Spinal cord (tissue), 10 donors: ENCODE results near the gene ZCRB1. TPM values are rescaled to one million over a fixed set of nuclear protein-coding genes. Genes with fewer than 3 reads are reported as not detected.
"Not testable (repeated sequence)": the region's sequence is repeated elsewhere in the genome, so short reads cannot be mapped to it uniquely, and the experiment has no call there.

Experiments
- DNase-seq, 6 donors: peaks; one replicate each; pipeline versions ENCODE4 v3.0.0 to v3.0.0-alpha.2; 2013 to 2015; ENCODE audit warnings: low spot score in 6 of 6, low read depth in 4 of 6
- H3K27ac ChIP-seq: one replicate; pipeline ENCODE4 v1.5.1; 2013; ENCODE audit warnings: low read depth, low read length, control low read depth
- H3K27me3 ChIP-seq: one replicate; pipeline ENCODE4 v1.6.1; 2013; ENCODE audit warnings: low read length; ENCODE audit not compliant: control insufficient read depth, insufficient read depth
- H3K36me3 ChIP-seq: one replicate; pipeline ENCODE4 v1.6.1; 2013; ENCODE audit warnings: low read length; ENCODE audit not compliant: control insufficient read depth, insufficient read depth
- H3K4me1 ChIP-seq: one replicate; pipeline ENCODE4 v1.6.1; 2013; ENCODE audit warnings: low read length; ENCODE audit not compliant: control insufficient read depth, insufficient read depth
- H3K4me3 ChIP-seq: one replicate; pipeline ENCODE4 v1.5.1; 2013; ENCODE audit warnings: low read depth, low read length, control low read depth
- H3K9me3 ChIP-seq: one replicate; pipeline ENCODE4 v1.6.1; 2013; ENCODE audit warnings: low read length; ENCODE audit not compliant: control insufficient read depth, insufficient read depth
- WGBS: methylation state at CpG from one replicate; pipeline ENCODE4 v1.1.5; 2013; ENCODE audit warnings: missing lambda C conversion rate; ENCODE audit not compliant: insufficient coverage; 5-methylcytosine and 5-hydroxymethylcytosine counted together
- polyA plus RNA-seq, 2 donors: library from polyadenylated mRNA; unstranded; fragments of 120-200 nt; gene quantifications; one replicate each; pipeline ENCODE4 v1.2.1, GENCODE V29; 2013; ENCODE audit not compliant: insufficient read length in 2 of 2
- total RNA-seq, 2 donors: library from RNA; depleted of rRNA in 1 of 2; stranded (reverse); fragments of 120-200 nt in 1 of 2; fragments of >200 nt in 1 of 2; gene quantifications; one replicate each; pipeline versions ENCODE4 v1.2.3 to v1.2.4, GENCODE V29; 2013 to 2014
- donor health status: healthy.

ZCRB1 gene
- total and polyA plus RNA-seq, 4 donors, result 22.8 to 93.1 (median 84.9) TPM

- WGBS, result 96% methylated on average over 4 of the region's 6 CpGs
These were observed 35.0 kb upstream of the ZCRB1 start for GRCh38 chr12:42360747-42361403.

GRCh38 chr12:42356344-42356743, 30.4 kb upstream of the ZCRB1 start:
- WGBS, result no CpG with 5 or more reads among the region's 2 CpGs

More at GRCh38 chr12:42360747-42361403, 35.0 kb upstream of the ZCRB1 start:
- Histone ChIP-seq H3K27ac (no peak overlapping the region), H3K9me3 (no peaks in the 10 kb centered on the region), H3K36me3 (no peaks in the 10 kb centered on the region), H3K4me3 (no peak overlapping the region), H3K4me1 (no peaks in the 10 kb centered on the region), H3K27me3 (no peaks in the 10 kb centered on the region)
- DNase-seq, result no peak

GRCh38 chr12:42350021-42350407, 24.1 kb upstream of the ZCRB1 start:
- H3K9me3 ChIP-seq, H3K4me3 ChIP-seq, DNase-seq, H3K36me3 ChIP-seq, H3K27me3 ChIP-seq, H3K4me1 ChIP-seq, H3K27ac ChIP-seq: not testable (repeated sequence)
- WGBS, result 99% methylated on average over 18 of the region's 34 CpGs

More at GRCh38 chr12:42356344-42356743, 30.4 kb upstream of the ZCRB1 start:
- no peak overlapping the region for H3K4me3 ChIP-seq
- H3K4me1 ChIP-seq, result no peaks in the 10 kb centered on the region
- no peaks in the 10 kb centered on the region for H3K36me3 ChIP-seq
- H3K27ac ChIP-seq, result no peak overlapping the region
- no peaks in the 10 kb centered on the region for H3K27me3 ChIP-seq
- no peaks in the 10 kb centered on the region for H3K9me3 ChIP-seq
- no peak for DNase-seq

GRCh38 chr12:42349119-42350020, 23.5 kb upstream of the ZCRB1 start:
- not testable (repeated sequence) for H3K36me3 ChIP-seq, H3K4me1 ChIP-seq, H3K27me3 ChIP-seq, H3K4me3 ChIP-seq, H3K27ac ChIP-seq, DNase-seq, H3K9me3 ChIP-seq
- 95% methylated on average over 4 of the region's 16 CpGs for WGBS

GRCh38 chr12:42346403-42347002, 20.6 kb upstream of the ZCRB1 start:
- DNase-seq, result no peak
- WGBS, result no CpG with 5 or more reads among the region's 1 CpG

GRCh38 chr12:42343721-42344120, 17.8 kb upstream of the ZCRB1 start:
- DNase-seq, result no peak
- Histone ChIP-seq H3K9me3 (no peaks in the 10 kb centered on the region), H3K4me3 (no peak overlapping the region), H3K27ac (no peak overlapping the region), H3K36me3 (no peaks in the 10 kb centered on the region), H3K27me3 (no peaks in the 10 kb centered on the region), H3K4me1 (no peaks in the 10 kb centered on the region)
- WGBS, result 69% methylated on average over 2 of the region's 3 CpGs

More at GRCh38 chr12:42346403-42347002, 20.6 kb upstream of the ZCRB1 start:
- Histone ChIP-seq H3K27ac (no peak overlapping the region), H3K27me3 (no peaks in the 10 kb centered on the region), H3K4me3 (no peak overlapping the region), H3K4me1 (no peaks in the 10 kb centered on the region), H3K36me3 (no peaks in the 10 kb centered on the region), H3K9me3 (no peaks in the 10 kb centered on the region)

- H3K27me3 ChIP-seq, result no peaks in the 10 kb centered on the region
These were observed 16.1 kb upstream of the ZCRB1 start for GRCh38 chr12:42342028-42342427.

GRCh38 chr12:42338280-42338679, 12.4 kb upstream of the ZCRB1 start:
- no peak overlapping the region for H3K4me3 ChIP-seq
- 93% methylated on average over 2 of the region's 2 CpGs for WGBS

More at GRCh38 chr12:42342028-42342427, 16.1 kb upstream of the ZCRB1 start:
- Histone ChIP-seq H3K36me3 (peaks cover 6% of the 10 kb centered on the region), H3K27ac (no peak overlapping the region), H3K4me3 (no peak overlapping the region), H3K9me3 (no peaks in the 10 kb centered on the region), H3K4me1 (no peaks in the 10 kb centered on the region)
- DNase-seq, result no peak
- 63% methylated on average over 1 of the region's 2 CpGs for WGBS

GRCh38 chr12:42336286-42336685, 10.4 kb upstream of the ZCRB1 start:
- no peaks in the 10 kb centered on the region for H3K27me3 ChIP-seq
- no peaks in the 10 kb centered on the region for H3K4me1 ChIP-seq
- no CpG with 5 or more reads among the region's 1 CpG for WGBS
- H3K27ac ChIP-seq, result no peak overlapping the region
- H3K9me3 ChIP-seq, result no peaks in the 10 kb centered on the region
- no peak for DNase-seq
- no peak overlapping the region for H3K4me3 ChIP-seq
- peaks cover 6% of the 10 kb centered on the region for H3K36me3 ChIP-seq

More at GRCh38 chr12:42338280-42338679, 12.4 kb upstream of the ZCRB1 start:
- Histone ChIP-seq H3K27ac (no peak overlapping the region), H3K36me3 (peaks cover 6% of the 10 kb centered on the region), H3K27me3 (no peaks in the 10 kb centered on the region), H3K9me3 (no peaks in the 10 kb centered on the region), H3K4me1 (no peaks in the 10 kb centered on the region)
- DNase-seq, result no peak
